Bone marrow (tissue), 2 donors: ENCODE results near the gene USP48.
A peak's percentile ranks its signal among the peaks of the same experiment; 100 is the strongest.
"Not testable (repeated sequence)": the region's sequence is repeated elsewhere in the genome, so short reads cannot be mapped to it uniquely, and the experiment has no call there.

ENCODE experiments used
- DNase-seq, 2 donors: peaks; one replicate each; lab custom pipeline; 2025; lab: John Stamatoyannopoulos, UW

Gene USP48

DNA sequence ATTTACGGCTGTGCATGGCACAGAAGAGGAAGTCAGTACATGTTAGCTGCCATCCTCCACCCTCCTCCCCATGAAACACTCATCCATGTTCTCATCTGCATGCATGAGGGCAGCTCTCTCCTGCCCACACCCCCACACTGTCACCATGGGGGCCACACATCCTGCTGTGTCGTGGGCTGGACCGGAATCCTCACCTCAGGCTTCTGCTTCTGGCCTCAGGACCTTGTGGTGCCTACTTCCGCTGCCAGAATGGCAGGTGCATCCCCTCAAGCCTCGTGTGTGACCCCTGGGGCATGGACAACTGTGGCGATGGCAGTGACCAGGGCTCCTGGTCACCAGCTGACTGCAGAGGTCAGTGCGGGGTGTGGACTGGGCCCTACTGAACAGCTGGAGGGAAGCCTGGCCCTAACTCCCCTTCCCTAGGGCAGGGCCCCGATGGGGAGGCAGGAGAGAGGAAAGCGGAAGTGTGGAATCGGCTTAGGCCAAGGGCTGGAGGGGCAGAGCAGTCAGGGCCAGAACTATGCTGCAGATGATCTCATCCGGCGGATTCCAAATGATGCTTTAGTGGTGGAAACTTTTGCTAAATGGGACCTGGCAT lies 32.9 kb upstream of the USP48 start:
- DNase-seq: peak in 1 of 2 donors; percentile 32

DNA sequence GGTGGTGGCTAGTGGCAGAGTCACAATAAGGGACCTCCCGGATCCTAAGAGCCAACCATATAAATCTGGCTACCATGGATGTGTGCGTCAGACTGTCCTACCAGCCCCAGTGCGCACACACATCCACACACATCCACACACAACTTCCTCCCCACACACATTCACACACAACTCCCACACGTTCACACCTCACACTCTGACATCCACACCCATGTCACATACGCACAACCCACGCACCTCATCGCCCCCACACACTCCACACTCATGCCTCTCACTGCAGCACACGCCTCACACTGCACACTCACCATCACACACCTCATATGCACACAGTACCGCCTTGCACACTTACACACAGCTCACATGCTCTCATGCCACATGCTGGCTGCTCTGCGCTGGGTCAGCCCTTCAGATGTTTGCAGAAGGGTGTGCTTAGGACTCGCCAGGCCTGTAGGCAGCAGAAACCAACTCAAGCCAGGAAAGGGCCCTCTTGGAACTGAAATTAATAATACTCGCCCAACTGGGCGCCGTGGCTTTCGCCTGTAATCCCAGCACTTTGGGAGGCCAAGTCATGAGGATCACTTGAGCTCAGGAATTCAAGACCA lies 32.1 kb upstream of the USP48 start:
- DNase-seq: no peak

DNA sequence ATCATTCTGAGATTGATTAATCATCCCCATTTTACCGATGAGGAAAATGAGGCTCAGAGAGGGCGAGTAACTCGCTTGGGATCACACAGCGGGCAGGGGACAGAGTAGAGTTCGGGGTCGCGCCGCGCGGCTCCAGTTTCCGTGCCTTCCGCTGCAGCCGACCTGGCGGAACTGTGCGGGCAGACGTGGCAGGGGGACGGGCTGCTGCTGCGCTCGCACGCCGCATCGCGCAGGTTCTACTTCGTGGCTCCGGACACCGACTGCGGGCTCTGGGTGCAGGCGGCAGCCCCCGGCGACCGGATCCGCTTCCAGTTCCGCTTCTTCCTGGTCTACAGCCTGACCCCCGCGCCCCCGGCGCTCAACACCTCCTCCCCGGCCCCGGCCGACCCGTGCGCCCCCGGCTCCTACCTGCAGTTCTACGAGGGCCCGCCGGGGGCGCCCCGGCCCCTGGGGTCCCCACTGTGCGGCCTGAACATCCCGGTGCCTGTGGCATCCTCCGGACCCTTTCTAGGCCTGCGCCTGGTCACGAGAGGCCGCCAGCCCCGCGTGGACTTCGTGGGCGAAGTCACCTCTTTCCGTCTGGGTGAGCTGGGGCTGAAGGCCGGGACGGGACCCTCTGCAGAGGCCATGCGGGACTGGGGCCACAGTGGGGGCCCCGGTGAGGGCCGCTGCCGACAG lies 31.4 kb upstream of the USP48 start:
- no peak for DNase-seq

- DNase-seq: no peak
Measured at GRCh38 chr1:21813542-21813941, 30.6 kb upstream of the USP48 start.

GRCh38 chr1:21811875-21812305 lies 28.9 kb upstream of the USP48 start, which contains the start of gene LDLRAD2:
TSS of gene LDLRAD2 (plus strand) at chr1:21812265. CDS start at chr1:21812452, 187 bp downstream.
- no peak for DNase-seq

DNA sequence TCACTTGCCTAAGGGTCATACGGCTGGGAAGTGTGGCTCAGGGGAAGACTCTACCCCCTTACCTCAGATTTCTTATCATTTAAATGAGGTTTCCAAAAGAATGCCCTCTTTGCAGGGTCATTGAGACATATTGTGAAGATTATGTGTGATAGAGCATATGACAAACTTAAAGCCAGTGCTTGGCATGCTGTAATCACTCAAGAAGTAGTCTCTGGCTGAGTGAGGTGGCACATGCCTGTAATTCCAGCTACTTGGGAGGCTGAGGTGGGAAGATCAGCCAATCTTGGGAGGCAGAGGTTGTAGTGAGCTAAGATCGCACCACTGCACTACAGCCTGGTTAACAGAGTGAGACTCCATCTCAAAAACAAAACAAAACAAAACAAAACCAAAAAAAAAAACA lies 21.6 kb upstream of the USP48 start:
- no peak for DNase-seq

GRCh38 chr1:21801100-21801499 lies 18.2 kb upstream of the USP48 start:
- no peak for DNase-seq

- no peak for DNase-seq
Measured at GRCh38 chr1:21799730-21800129, 16.8 kb upstream of the USP48 start.

DNA sequence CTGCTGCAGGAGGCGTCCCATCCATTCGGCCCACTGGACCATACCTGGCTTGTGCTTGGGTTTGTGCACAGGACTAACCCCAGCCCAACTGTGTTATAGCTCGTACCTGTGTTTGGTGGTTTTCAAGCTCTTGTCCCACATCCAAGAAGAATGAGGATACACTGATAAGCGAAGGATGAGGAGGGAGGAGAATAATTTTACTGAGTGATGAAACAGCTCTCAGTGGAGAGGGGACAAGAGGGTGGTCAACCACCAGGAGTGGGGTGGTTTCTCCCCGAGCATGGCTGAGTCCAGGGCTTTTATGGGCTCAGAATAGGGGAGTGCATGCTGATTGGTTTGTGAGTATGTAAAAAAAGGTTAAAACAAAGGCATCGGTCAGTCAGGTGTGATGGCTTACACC lies 12.1 kb upstream of the USP48 start:
- no peak for DNase-seq

- no peak for DNase-seq
Measured at GRCh38 chr1:21794656-21795055, 11.7 kb upstream of the USP48 start.

GRCh38 chr1:21793104-21793503 lies 10.2 kb upstream of the USP48 start:
- no peak for DNase-seq

DNA sequence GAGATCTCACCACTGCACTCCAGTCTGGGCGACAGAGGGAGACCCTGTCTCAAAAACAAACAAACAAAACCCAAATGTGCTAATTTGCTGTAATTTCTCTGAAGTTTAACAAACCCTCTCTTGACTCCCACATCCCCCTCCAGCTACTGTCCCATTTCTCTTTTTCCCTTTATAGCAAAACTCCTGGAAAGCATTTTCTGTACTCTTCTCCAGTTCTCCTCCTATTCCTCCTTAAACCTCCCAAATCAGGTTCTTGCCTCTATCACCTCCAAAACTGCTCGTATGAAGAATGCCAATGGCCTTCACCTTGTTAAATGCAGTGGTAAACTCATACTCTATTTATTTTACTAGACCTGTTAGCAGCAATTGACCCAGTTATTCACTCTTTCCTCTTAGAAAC lies 3.7 kb upstream of the USP48 start:
- no peak for DNase-seq

DNA sequence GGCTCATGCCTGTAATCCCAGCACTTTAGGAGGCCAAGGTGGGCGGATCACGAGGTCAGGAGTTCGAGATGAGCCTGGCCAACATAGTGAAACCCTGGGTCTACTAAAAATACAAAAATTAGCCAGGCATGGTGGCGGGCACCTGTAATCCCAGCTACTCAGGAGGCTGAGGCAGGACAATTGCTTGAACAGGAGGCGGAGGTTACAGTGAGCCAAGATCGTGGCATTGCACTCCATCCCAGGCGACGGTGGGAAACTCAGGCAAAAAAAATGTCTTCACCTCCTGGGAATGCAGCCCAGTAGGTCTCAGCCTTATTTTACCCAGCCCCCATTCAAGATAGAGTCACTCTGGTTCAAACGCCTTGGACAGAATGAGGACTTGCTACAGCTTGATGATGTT lies 2.8 kb upstream of the USP48 start:
- not testable (repeated sequence) for DNase-seq

DNA sequence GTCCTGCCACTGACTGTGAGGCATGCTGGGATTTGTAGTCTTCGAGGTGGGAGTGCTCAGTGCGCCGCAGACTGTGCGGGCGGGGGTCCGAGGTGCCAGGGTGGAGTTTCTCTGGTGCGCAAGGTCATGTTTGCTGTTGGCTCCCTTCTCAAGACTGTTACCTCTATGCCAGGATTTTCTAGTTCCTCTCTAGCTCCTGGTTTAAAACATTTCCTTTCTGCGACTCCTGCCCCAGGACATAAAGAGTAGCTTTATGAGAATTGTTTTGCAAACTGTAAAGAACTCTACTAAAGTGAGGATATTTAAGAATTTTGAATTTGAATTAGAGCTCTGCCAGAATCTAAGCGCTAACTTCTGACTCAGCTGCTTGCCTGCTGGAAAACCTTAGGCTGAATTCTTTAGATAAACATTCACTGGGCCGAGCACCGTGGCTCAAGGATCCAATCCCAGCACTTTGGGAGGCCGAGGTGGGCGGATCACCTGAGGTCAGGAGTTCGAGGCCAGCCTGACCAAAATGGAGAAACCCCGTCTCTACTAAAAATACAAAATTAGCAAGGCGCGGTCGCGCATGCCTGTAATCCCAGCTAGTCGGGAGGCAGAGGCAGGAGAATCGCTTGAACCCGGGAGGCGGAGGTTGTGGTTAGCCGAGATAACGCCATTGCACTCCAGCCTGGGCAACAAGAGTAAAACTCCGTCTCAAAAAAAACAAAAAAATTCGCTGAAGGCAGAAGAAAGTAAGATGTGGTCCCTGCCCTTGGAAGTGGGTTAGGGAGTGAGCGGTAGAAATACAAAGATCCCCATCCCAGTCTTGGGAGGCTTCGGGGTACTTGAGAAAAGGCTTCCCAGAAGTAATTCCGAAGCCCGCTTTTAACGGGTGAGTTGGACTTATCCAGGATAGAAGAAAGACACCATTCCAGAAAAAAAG lies 992 bp upstream of the USP48 start:
- DNase-seq: no peak

DNA sequence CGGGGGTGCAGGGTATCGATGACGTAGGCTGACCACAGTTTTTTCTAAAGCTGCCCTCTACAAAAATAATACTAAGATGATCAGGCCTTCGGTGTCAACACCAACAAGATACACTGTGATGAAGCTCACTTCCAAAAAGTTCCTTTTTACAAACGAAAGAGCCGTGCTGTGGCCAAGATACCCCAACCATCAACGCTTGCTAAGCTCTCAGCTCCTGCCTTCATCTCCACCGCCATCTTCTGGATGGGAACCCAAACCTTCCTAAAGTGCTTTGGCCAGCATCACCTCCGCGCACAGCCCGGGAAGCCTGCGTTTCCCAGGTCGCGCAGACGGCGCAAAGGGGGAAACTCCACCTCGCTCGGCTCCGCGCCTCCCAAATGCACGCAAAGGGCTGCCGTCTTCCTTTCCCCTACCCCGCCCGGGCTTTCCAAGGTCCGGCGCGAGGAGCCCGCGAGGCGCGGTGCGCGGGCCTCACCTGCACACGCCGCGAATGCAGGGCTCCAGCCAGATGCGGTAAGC lies 541 bp downstream of the USP48 start:
- DNase-seq: peak; percentile 36 to 74

GRCh38 chr1:21781815-21782348 lies 1.1 kb downstream of the USP48 start:
- peak in 1 of 2 donors; percentile 31 for DNase-seq

- DNase-seq: no peak
Measured at GRCh38 chr1:21779613-21780521, 3.1 kb downstream of the USP48 start.

DNA sequence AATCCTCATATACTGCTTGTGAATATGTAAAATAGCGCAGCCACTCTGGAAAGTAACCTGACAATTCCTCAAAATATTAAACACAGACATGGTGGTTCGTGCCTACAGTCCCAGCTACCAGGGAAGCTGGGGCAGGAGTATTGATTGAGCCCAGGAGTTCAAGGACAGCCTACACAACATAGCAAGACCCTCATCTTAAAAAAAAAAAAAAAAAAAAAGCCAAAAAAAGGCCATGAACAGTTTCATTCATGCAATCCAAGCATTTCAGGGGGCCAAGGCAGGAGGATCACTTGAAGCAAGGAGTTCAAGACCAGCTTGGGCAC lies 4.6 kb downstream of the USP48 start:
- DNase-seq: no peak

DNA sequence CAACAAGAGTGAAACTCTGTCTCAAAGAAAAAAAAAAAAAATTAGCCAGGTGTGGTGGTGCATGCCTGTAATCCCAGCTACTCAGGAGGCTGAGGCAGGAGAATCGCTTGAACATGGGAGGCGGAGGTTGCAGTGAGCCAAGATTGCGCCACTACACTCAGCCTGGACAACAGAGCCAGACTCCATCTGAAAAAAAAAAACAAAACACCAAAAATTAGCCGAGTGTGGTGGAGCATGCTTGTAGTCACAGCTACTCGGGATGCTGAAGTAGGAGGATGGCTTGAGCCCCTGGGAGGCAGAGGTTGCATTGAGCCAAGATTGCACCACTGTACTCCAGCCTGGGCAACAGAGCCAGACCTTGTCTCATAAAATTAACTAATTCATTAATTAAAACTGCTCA lies 6.0 kb downstream of the USP48 start:
- not testable (repeated sequence) for DNase-seq

DNA sequence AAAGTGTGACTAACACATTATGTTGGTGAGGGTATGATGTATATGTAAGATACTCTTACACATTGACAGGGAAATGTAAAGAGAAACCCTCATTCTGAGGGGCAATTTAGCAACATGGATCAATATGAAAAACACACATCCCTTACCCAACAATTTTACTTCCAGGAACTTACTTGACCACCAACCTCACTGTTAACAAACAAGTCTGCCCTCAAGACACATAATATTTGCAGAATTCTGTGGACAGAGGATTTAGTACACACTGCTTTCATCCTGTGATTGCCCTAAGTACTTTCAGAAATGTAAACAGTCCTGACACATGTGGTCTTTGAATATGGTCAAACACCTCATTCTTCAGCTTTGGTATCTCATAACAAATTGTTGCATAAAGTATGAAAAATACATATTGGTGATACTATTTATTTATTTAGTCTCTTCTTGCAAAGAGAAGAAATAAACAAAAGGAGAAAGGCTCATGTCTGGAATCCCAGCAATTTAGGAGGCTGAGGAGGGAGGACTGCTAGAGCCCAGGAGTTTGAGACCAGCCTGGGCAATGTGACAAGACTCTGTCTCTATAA lies 6.9 kb downstream of the USP48 start:
- DNase-seq: no peak

GRCh38 chr1:21775550-21775914 lies 7.4 kb downstream of the USP48 start:
- no peak for DNase-seq
